Aorta (tissue), 5 donors: Measurements from ENCODE around the gene EFCAB6. TPM values are rescaled to one million over a fixed set of nuclear protein-coding genes. Genes with fewer than 3 reads are reported as not detected.

Source experiments
- ATAC-seq: fragments of 200-7000 bp; cut with Tn5 transposase; one replicate; pipeline ENCODE4 v1.9.1; 2022; ENCODE audit warnings: moderate library complexity; ENCODE audit not compliant: low FRiP score
- DNase-seq, 2 donors: peaks; one replicate each; pipeline ENCODE4 v3.0.0-alpha.2; 2020
- H3K27ac ChIP-seq, 2 donors: one replicate each; pipeline ENCODE4 v1.5.1; 2013; ENCODE audit warnings: low read length in 2 of 2, mild to moderate bottlenecking in 2 of 2, moderate library complexity in 2 of 2, control low read depth in 1 of 2, inconsistent platforms in 1 of 2, low read depth in 1 of 2
- H3K27me3 ChIP-seq, 2 donors: one replicate each; pipeline ENCODE4 v1.6.1; 2013; ENCODE audit warnings: control low read depth in 1 of 2, low read length in 1 of 2, mild to moderate bottlenecking in 1 of 2, moderate library complexity in 1 of 2; ENCODE audit not compliant: insufficient read depth in 2 of 2, control insufficient read depth in 1 of 2
- H3K36me3 ChIP-seq, 2 donors: one replicate each; pipeline ENCODE4 v1.6.1; 2013; ENCODE audit warnings: control low read depth in 1 of 2, low read length in 1 of 2, mild to moderate bottlenecking in 1 of 2; ENCODE audit not compliant: insufficient read depth in 2 of 2, control insufficient read depth in 1 of 2
- H3K4me1 ChIP-seq, 2 donors: one replicate each; pipeline ENCODE4 v1.6.1; 2013; ENCODE audit warnings: low read length in 2 of 2, control low read depth in 1 of 2, mild to moderate bottlenecking in 1 of 2, moderate library complexity in 1 of 2; ENCODE audit not compliant: insufficient read depth in 2 of 2, control insufficient read depth in 1 of 2
- H3K4me3 ChIP-seq, 2 donors: one replicate each; pipeline ENCODE4 v1.5.1; 2013; ENCODE audit warnings: low read length in 2 of 2, control low read depth in 1 of 2, mild to moderate bottlenecking in 1 of 2
- H3K9me3 ChIP-seq: one replicate; pipeline ENCODE4 v1.6.1; 2013; ENCODE audit warnings: mild to moderate bottlenecking, low read length; ENCODE audit not compliant: control insufficient read depth
- WGBS, 2 donors: extraction: QIAGEN DNeasy Blood & Tissue Kit; methylation state at CpG; one replicate each; pipeline ENCODE4 v1.1.7; 2013; 5-methylcytosine and 5-hydroxymethylcytosine counted together
- intact Hi-C, 2 donors: fragments of 100-400 bp; cut with DNase I; formaldehyde crosslinking; loops; one replicate each; pipeline versions ENCODE4 v1.14.2 to v1.15.0; 2022
- polyA plus RNA-seq, 2 donors: library from polyadenylated mRNA; stranded (reverse); fragments of 200-250 nt; gene quantifications; one replicate each; pipeline ENCODE4 v1.2.3, GENCODE V29; 2013
- total RNA-seq, 2 donors: library from RNA; stranded (reverse); fragmentation: NEBNext Ultra II Directional; extraction: Animal tissue kit (Norgen Biotek cat#: 25700); gene quantifications; one replicate each; pipeline ENCODE4 v1.2.1, GENCODE V29; 2021
- donor health status: healthy with polysubstance abuse.
- donor health status: Bipolar disorder and iron deficiency.
- donor health status: DM: no; HTN: no; CAD: no.
- donor health status: DM: no; HTN: no; CAD: no.
- donor health status: DM: yes; HTN: yes; CAD: no.

The EFCAB6 gene
- total and polyA plus RNA-seq, 4 donors = 0.88 to 2.6 (median 1.8) TPM

GRCh38 chr22:43571181-43571580 is 240.9 kb downstream of the EFCAB6 start:
- H3K4me3 ChIP-seq = no peak overlapping the region
- no peaks in the 10 kb centered on the region for H3K4me1 ChIP-seq
- intact Hi-C loops = no loop called here
- no peaks in the 10 kb centered on the region for H3K27me3 ChIP-seq
- no peak overlapping the region for H3K27ac ChIP-seq
- no peaks in the 10 kb centered on the region for H3K9me3 ChIP-seq
- 65 to 69% methylated on average over 4 of the region's 4 CpGs for WGBS, 2 donors
- ATAC-seq (no peak), DNase-seq (no peak)
- no peaks in the 10 kb centered on the region for H3K36me3 ChIP-seq

- Histone ChIP-seq H3K4me3 (no peak overlapping the region), H3K9me3 (no peaks in the 10 kb centered on the region), H3K4me1 (no peaks in the 10 kb centered on the region), H3K36me3 (no peaks in the 10 kb centered on the region), H3K27me3 (no peaks in the 10 kb centered on the region), H3K27ac (no peak overlapping the region)
- ATAC-seq (no peak), DNase-seq (no peak)
- intact Hi-C loops = no loop called here
- WGBS, 2 donors = 56% methylated on average over 14 of the region's 14 CpGs
Observed at GRCh38 chr22:43570531-43571165, 241.5 kb downstream of the EFCAB6 start.

GRCh38 chr22:43569111-43569510 is 243.0 kb downstream of the EFCAB6 start:
- Histone ChIP-seq H3K27ac (no peak overlapping the region), H3K9me3 (peaks cover 4% of the 10 kb centered on the region), H3K4me3 (no peak overlapping the region), H3K4me1 (no peaks in the 10 kb centered on the region), H3K27me3 (no peaks in the 10 kb centered on the region), H3K36me3 (no peaks in the 10 kb centered on the region)
- DNase-seq (no peak), ATAC-seq (no peak)
- intact Hi-C loops = no loop called here
- WGBS, 2 donors = 81 to 82% methylated on average over 6 of the region's 6 CpGs

- no peak for DNase-seq
- no peaks in the 10 kb centered on the region for H3K4me1 ChIP-seq
- ATAC-seq = no peak
- H3K36me3 ChIP-seq = no peaks in the 10 kb centered on the region
- H3K27me3 ChIP-seq = no peaks in the 10 kb centered on the region
- peaks cover 4% of the 10 kb centered on the region for H3K9me3 ChIP-seq
- no peak overlapping the region for H3K27ac ChIP-seq
- no peak overlapping the region for H3K4me3 ChIP-seq
- intact Hi-C loops = no loop called here
- WGBS, 2 donors = 48 to 60% methylated on average over 8 of the region's 8 CpGs
Observed at GRCh38 chr22:43567691-43568324, 244.3 kb downstream of the EFCAB6 start.

GRCh38 chr22:43566561-43567332 is 245.4 kb downstream of the EFCAB6 start:
- DNase-seq = no peak
- no peak overlapping the region for H3K4me3 ChIP-seq
- intact Hi-C loops = no loop called here
- H3K9me3 ChIP-seq = peaks cover 4% of the 10 kb centered on the region
- no peaks in the 10 kb centered on the region for H3K36me3 ChIP-seq
- 78 to 85% methylated on average over 9 of the region's 9 CpGs for WGBS, 2 donors
- H3K27me3 ChIP-seq = no peaks in the 10 kb centered on the region
- ATAC-seq = no peak
- H3K4me1 ChIP-seq = no peaks in the 10 kb centered on the region
- no peak overlapping the region for H3K27ac ChIP-seq

GRCh38 chr22:43566021-43566420 is 246.1 kb downstream of the EFCAB6 start:
- Histone ChIP-seq H3K27me3 (no peaks in the 10 kb centered on the region), H3K36me3 (no peaks in the 10 kb centered on the region), H3K4me3 (no peak overlapping the region), H3K9me3 (peaks cover 4% of the 10 kb centered on the region), H3K27ac (no peak overlapping the region), H3K4me1 (no peaks in the 10 kb centered on the region)
- intact Hi-C loops = no loop called here
- WGBS, 2 donors = 40 to 49% methylated on average over 9 of the region's 9 CpGs
- DNase-seq (no peak), ATAC-seq (no peak)

GRCh38 chr22:43564859-43565258 is 247.2 kb downstream of the EFCAB6 start:
- H3K27ac ChIP-seq = no peak overlapping the region
- H3K4me3 ChIP-seq = no peak overlapping the region
- 86% methylated on average over 6 of the region's 6 CpGs for WGBS, 2 donors
- DNase-seq (no peak), ATAC-seq (no peak)
- no peaks in the 10 kb centered on the region for H3K4me1 ChIP-seq
- intact Hi-C loops = no loop called here
- peaks cover 4% of the 10 kb centered on the region for H3K9me3 ChIP-seq
- no peaks in the 10 kb centered on the region for H3K36me3 ChIP-seq
- H3K27me3 ChIP-seq = no peaks in the 10 kb centered on the region

- H3K27me3 ChIP-seq = no peaks in the 10 kb centered on the region
- WGBS, 2 donors = 87% methylated on average over 8 of the region's 8 CpGs
- no peak for ATAC-seq
Observed at GRCh38 chr22:43563571-43563970, 248.5 kb downstream of the EFCAB6 start.

More at GRCh38 chr22:43563571-43563970, 248.5 kb downstream of the EFCAB6 start:
- no peaks in the 10 kb centered on the region for H3K36me3 ChIP-seq
- no peak overlapping the region for H3K27ac ChIP-seq
- intact Hi-C loops = no loop called here
- H3K4me3 ChIP-seq = no peak overlapping the region
- peaks cover 4% of the 10 kb centered on the region for H3K9me3 ChIP-seq
- H3K4me1 ChIP-seq = no peaks in the 10 kb centered on the region
- no peak for DNase-seq
